Suprapubic skin (tissue), 4 donors: ENCODE measurements around the gene SDHC.

Experiments used
- EP300 ChIP-seq: sonication (generic); formaldehyde crosslinking; IDR thresholded peaks from one replicate; pipeline ENCODE4 v1.6.1; 2017; ENCODE audit warnings: antibody characterized with exemption
- POLR2A ChIP-seq, 2 donors: fragments of 450-650 bp; IDR thresholded peaks; one replicate each; pipeline ENCODE4 v1.6.1; 2017; ENCODE audit warnings: antibody characterized with exemption in 2 of 2, mild to moderate bottlenecking in 2 of 2, moderate library complexity in 2 of 2
- POLR2AphosphoS5 ChIP-seq, 3 donors: sonication (generic); formaldehyde crosslinking; IDR thresholded peaks; one replicate each; pipeline ENCODE4 v1.6.1; 2017; ENCODE audit warnings: antibody characterized with exemption in 3 of 3
- TF ChIP-seq, protein P1 (sequence below), 2 donors: fragments of 200-600 bp in 1 of 2; fragments of 450-650 bp in 1 of 2; sonication (generic) in 1 of 2; IDR thresholded peaks; one replicate each; pipeline ENCODE4 v1.5.1; 2016 to 2019; ENCODE audit warnings: antibody characterized with exemption in 2 of 2, mild to moderate bottlenecking in 1 of 2, moderate library complexity in 1 of 2

DNA sequence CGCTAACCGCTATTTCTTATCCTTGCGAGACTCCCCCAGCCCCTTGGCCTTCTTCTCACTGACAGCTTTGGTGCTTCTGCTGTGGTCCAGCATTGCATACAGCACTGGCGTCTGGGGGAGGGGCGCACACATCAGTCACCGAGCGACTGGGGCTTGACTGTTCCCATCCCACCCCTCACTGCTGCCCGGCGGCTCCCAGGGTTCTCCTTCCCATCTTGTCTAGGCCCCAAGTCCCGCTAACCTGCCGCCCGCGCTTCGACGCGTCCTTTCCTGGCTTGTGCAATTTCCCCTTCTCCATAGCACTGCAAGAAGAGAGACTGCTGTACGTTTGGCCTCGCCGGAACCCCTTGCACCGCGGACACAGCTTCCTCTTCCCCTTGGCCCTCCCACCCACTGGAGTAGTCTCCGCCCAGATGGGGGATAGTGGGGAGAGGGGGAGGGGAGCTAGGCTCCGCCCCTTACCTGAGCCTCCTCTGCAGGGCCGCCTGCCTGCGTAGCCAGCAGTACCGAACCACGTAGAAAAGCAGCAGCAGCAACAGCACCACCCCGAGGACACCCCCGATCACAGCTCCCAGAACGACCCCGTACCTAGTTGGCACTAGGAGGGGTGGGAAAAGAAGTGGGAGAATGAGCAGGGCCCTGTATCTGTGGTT, 8.2 kb upstream of the SDHC start:
- no peak for TF ChIP-seq POLR2A (IDR thresholded peaks at IDR 0.05)
- TF ChIP-seq, protein P1, sequence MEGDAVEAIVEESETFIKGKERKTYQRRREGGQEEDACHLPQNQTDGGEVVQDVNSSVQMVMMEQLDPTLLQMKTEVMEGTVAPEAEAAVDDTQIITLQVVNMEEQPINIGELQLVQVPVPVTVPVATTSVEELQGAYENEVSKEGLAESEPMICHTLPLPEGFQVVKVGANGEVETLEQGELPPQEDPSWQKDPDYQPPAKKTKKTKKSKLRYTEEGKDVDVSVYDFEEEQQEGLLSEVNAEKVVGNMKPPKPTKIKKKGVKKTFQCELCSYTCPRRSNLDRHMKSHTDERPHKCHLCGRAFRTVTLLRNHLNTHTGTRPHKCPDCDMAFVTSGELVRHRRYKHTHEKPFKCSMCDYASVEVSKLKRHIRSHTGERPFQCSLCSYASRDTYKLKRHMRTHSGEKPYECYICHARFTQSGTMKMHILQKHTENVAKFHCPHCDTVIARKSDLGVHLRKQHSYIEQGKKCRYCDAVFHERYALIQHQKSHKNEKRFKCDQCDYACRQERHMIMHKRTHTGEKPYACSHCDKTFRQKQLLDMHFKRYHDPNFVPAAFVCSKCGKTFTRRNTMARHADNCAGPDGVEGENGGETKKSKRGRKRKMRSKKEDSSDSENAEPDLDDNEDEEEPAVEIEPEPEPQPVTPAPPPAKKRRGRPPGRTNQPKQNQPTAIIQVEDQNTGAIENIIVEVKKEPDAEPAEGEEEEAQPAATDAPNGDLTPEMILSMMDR (IDR thresholded peaks at IDR 0.05): no peak
- no peak for TF ChIP-seq POLR2AphosphoS5 (IDR thresholded peaks at IDR 0.05)
- TF ChIP-seq EP300: no peak
